NT2/D1 (cell line): ENCODE results near the gene PLCXD3.

Source experiments
- SUZ12 ChIP-seq: IDR thresholded peaks from 2 replicates; pipeline ENCODE4 v1.6.1; 2011; ENCODE audit not compliant: insufficient read length, insufficient read depth; ENCODE audit errors: extremely low read depth
- YY1 ChIP-seq: IDR thresholded peaks from 2 replicates; pipeline ENCODE4 v1.6.1; 2011; ENCODE audit not compliant: insufficient read length, insufficient read depth

GRCh38 chr5:41337724-41338123 lies 172.7 kb downstream of the PLCXD3 start:
- no peak for TF ChIP-seq YY1
- TF ChIP-seq SUZ12: no peak
